Epithelial cell of proximal tubule (primary cell): ENCODE results near the gene PRR33. TPM values are rescaled to one million over a fixed set of nuclear protein-coding genes. Genes with fewer than 3 reads are reported as not detected.

Experiments
- DNase-seq: peaks from one replicate; pipeline ENCODE4 v3.0.0-alpha.2; 2011; ENCODE audit warnings: low read depth
- H3K4me3 ChIP-seq: 2 replicates; pipeline ENCODE4 v1.5.1; 2011; ENCODE audit warnings: low read depth, mild to moderate bottlenecking, low read length
- total RNA-seq: library from RNA; depleted of rRNA; stranded (reverse); fragments of >200 nt; gene quantifications from 2 replicates; pipeline ENCODE4 v1.2.3, GENCODE V29; 2015
- TF ChIP-seq, protein P1 (sequence below): conservative IDR thresholded peaks from 2 replicates; pipeline ENCODE4 v1.5.1; 2012; ENCODE audit warnings: low read depth, mild to moderate bottlenecking, low read length

Gene PRR33
- total RNA-seq, 1 donor from 2014 or later = not detected

DNA sequence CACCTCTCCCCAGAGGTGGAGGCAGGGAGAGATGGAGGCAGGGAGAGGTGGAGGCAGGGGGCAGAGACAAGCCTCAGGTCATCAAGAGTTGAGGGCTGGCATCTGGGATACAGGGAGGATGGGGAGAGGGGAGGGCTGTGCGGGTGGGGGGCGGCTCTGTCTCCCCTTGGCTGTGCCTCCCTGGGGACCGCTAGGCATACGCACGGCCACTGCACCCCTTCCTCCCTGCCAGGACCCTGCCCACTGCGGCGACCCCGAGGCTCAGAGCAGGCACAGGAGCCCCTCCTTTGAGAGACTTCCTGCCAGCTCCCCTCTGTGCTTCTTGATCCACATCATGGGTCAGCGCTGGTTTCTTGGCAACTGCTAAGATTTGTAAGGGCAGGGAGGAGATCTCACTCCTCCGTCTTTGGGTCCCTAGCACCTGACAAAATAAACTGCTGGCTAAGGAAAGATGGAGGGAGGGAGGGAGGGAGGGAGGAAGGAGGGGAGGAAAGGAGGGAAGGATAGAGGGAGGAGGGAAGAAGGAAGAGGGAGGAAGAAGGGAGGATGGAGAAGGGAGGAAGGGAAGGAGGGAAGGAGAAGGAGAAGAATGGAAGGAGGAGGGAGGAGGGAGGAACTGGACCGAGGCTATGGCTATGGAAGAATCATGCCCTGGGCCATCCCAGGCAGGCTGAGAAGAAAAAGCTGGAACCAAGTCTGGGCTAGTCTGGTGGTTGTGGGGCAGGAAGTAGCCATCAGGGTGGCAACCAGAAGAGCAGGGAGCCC, 18.5 kb downstream of the PRR33 start:
- no peak overlapping the region for H3K4me3 ChIP-seq
- DNase-seq = no peak

DNA sequence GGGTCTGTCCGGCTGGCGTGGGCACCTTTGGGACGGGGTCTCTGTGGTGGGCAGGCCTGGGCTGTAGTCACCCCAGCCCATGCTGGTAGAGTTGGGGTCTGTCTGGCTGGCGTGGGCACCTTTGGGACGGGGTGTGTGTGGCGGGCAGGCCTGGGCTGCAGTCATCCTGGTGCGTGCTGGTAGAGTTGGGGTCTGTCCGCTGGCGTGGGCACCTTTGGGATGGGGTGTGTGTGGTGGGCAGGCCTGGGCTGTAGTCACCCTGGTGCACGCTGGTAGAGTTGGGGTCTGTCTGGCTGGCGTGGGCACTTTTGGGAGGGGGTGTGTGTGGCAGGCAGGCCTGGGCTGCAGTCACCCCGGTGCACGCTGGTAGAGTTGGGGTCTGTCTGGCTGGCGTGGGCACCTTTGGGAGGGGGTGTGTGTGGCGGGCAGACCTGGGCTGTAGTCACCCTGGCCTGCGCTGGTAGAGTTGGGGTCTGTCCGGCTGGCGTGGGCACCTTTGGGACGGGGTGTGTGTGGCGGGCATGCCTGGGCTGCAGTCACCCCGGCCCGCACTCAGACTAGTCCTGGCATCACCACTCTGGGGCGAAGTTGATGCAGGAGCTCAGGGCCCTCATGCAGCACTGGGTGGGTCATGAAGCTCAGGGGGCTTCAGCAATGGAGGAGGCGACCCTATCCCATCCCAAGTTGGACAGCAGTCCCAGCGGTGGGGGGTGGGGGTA, 19.3 kb downstream of the PRR33 start:
- TF ChIP-seq, protein P1, sequence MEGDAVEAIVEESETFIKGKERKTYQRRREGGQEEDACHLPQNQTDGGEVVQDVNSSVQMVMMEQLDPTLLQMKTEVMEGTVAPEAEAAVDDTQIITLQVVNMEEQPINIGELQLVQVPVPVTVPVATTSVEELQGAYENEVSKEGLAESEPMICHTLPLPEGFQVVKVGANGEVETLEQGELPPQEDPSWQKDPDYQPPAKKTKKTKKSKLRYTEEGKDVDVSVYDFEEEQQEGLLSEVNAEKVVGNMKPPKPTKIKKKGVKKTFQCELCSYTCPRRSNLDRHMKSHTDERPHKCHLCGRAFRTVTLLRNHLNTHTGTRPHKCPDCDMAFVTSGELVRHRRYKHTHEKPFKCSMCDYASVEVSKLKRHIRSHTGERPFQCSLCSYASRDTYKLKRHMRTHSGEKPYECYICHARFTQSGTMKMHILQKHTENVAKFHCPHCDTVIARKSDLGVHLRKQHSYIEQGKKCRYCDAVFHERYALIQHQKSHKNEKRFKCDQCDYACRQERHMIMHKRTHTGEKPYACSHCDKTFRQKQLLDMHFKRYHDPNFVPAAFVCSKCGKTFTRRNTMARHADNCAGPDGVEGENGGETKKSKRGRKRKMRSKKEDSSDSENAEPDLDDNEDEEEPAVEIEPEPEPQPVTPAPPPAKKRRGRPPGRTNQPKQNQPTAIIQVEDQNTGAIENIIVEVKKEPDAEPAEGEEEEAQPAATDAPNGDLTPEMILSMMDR = no peak
- no peak for DNase-seq
- H3K4me3 ChIP-seq = no peak overlapping the region

More for the DNA sequence above, 18.5 kb downstream of the PRR33 start:
- TF ChIP-seq, protein P1 = no peak

DNA sequence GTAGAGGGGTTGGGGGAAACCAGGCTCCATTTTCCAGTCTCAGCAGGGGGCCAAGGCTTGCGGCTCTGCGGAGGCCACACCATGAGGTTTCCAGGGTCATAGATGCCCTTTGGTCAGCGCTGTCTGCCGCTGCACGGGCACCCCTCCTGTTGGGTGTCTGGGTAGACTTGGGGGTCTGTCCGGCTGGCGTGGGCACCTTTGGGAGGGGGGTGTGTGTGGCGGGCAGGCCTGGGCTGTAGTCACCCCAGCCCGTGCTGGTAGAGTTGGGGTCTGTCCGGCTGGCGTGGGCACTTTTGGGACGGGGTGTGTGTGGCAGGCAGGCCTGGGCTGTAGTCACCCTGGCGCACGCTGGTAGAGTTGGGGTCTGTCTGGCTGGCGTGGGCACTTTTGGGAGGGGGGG, 20.2 kb downstream of the PRR33 start:
- TF ChIP-seq, protein P1 = no peak
- no peak overlapping the region for H3K4me3 ChIP-seq
- no peak for DNase-seq

DNA sequence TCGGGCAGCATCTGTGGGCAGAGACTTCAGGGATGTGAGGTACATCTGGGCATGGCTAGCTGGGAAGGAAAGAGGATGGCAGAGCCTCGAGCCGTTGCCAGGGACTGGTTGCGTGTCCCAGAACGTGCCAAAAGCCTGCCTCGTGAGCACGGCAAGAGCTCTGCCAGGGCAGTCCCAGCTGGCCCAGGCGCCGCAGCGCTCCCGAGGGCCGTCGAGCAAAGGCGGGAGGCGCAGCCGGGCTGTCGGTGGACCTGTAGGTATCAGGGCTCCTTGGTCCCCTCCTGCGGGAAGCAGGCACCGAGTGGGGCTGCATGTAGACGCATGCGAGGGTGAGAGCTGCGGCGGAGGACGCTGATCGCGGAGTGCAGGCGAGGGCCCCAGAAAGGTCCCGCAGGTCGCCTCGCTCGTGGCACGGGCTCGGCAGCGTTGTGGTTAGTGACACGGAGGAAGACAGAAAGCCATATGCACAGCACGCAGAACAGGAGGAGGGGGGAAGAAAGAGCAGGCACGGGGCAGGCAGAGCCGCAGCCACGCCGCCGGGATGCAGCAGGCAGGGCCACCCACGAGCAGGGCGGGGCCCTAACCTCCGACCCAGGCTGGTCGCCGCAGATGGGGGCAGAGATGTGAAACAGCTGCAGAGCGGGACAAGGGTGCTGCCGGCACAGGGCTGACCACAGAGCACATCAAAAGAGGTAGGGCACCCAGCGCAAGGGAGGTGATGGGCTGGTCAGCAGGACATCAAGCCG, 20.8 kb downstream of the PRR33 start:
- TF ChIP-seq, protein P1 = no peak
- no peak for DNase-seq
- no peak overlapping the region for H3K4me3 ChIP-seq

DNA sequence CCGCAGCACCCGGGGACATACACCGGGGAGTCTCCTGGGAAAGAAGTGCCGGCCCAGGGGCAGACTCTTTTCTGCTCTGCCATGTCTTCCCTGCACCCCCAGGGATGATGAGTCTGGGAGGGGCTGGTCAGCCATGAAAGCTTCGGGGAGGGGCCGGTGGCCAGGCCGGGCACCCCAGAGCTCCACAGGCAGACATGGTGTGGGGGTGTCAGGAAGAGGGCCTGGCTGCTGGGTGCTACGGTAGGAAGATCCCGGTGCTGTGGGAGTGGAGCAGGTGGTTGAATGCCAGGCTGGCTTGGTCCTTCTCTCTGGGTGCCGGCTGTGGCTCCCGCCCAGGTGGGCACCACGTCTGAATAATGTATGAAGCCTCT, 21.4 kb downstream of the PRR33 start:
- no peak overlapping the region for H3K4me3 ChIP-seq
- TF ChIP-seq, protein P1 = no peak
- no peak for DNase-seq

DNA sequence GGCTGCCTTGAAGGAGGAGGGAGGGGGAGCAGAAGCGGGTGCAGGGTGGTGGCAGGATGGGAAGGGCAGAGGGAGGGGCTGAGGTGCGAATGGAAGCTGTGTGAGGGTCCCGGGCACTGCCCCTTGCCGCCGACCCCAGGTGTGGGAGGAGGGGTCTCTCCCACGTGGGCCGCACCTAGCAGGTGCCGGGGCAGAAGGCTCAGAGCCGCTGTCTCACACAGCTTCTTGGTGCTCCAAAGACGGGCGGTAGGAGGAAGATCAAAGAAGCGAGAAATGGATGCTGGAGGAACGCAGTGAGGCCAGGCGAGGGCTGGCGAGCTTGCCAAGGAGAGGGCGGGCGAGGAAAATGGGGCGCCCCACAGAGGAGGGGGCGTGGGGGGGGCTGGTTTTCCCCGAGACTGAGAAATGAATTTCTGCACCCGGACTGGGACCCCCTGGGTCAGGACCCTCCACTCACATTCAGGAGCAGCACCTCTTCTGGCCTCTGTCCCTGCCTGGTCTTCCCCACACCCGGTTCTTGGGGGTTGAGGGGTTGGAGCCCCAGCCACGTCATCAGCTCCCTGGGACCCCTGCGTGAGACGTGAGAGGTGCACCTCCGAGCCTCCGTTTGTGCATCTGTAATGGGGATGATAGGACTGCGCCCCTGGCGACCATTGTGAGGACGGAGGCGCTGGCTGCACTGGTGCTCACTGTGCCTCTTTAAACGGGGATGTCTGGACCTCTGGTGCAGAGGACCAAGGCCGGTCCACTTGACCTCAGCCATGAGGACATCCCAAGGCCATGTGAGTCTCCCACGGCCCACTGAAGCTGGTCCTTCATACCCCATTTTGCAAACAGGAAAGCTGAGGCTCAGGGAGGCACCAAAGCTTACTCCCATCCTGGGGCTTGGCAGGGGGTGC, 22.0 kb downstream of the PRR33 start:
- no peak for DNase-seq
- TF ChIP-seq, protein P1 = no peak
- no peak overlapping the region for H3K4me3 ChIP-seq
